Fibroblast of lung (primary cell): ENCODE data around the gene CISD3. TPM values are rescaled to one million over a fixed set of nuclear protein-coding genes. Genes with fewer than 3 reads are reported as not detected.

Experiments used
- DNase-seq, 2 donors: peaks; one replicate each; pipeline versions ENCODE4 v3.0.0 to v3.0.0-alpha.2; 2010; ENCODE audit warnings: low read depth in 2 of 2
- H2AFZ ChIP-seq: 2 replicates; pipeline ENCODE4 v1.5.1; 2012; ENCODE audit warnings: low read length, control low read depth, inconsistent platforms
- H3K27ac ChIP-seq: 2 replicates; pipeline ENCODE4 v1.5.1; 2011; ENCODE audit warnings: low read length, control low read depth; ENCODE audit not compliant: insufficient read depth
- H3K27me3 ChIP-seq: 2 replicates; pipeline ENCODE4 v1.5.1; 2011; ENCODE audit warnings: mild to moderate bottlenecking, low read length; ENCODE audit not compliant: control insufficient read depth, insufficient read depth
- H3K36me3 ChIP-seq: 2 replicates; pipeline ENCODE4 v1.5.1; 2011; ENCODE audit warnings: low read length; ENCODE audit not compliant: control insufficient read depth, insufficient read depth
- H3K4me1 ChIP-seq: 2 replicates; pipeline ENCODE4 v1.5.1; 2011; ENCODE audit warnings: low read length; ENCODE audit not compliant: control insufficient read depth, insufficient read depth; ENCODE audit errors: extremely low read depth
- H3K4me2 ChIP-seq: 2 replicates; pipeline ENCODE4 v1.5.1; 2011; ENCODE audit warnings: low read length, control low read depth; ENCODE audit not compliant: insufficient read depth; ENCODE audit errors: extremely low read depth
- H3K4me3 ChIP-seq, 4 experiments: fragments of 200-600 bp in 1 of 4; sonication (generic) in 1 of 4; replicated peaks in 1 of 4; 2 replicates each; pipeline ENCODE4 v1.5.1; 2011 to 2016; ENCODE audit warnings: low read length in 4 of 4, low read depth in 3 of 4, mild to moderate bottlenecking in 3 of 4, control low read depth in 2 of 4, inconsistent platforms in 1 of 4, mixed read lengths in 1 of 4; ENCODE audit not compliant: insufficient read depth in 1 of 4; ENCODE audit errors: control extremely low read depth in 1 of 4
- H3K79me2 ChIP-seq: 2 replicates; pipeline ENCODE4 v1.5.1; 2012; ENCODE audit warnings: mild to moderate bottlenecking, low read length, inconsistent platforms; ENCODE audit not compliant: control insufficient read depth, insufficient read depth
- H3K9ac ChIP-seq: 2 replicates; pipeline ENCODE4 v1.5.1; 2011; ENCODE audit warnings: mild to moderate bottlenecking, low read length, control low read depth; ENCODE audit not compliant: insufficient read depth
- H3K9me3 ChIP-seq: 2 replicates; pipeline ENCODE4 v1.5.1; 2012; ENCODE audit warnings: low read depth, low read length; ENCODE audit not compliant: control insufficient read depth, insufficient read depth
- H4K20me1 ChIP-seq: 2 replicates; pipeline ENCODE4 v1.5.1; 2011; ENCODE audit warnings: low read length; ENCODE audit not compliant: control insufficient read depth, insufficient read depth; ENCODE audit errors: extremely low read depth
- CTCF ChIP-seq, 2 donors: IDR thresholded peaks in 1 of 2; conservative IDR thresholded peaks in 1 of 2; 1 replicate in 1 of 2; 2 replicates in 1 of 2; pipeline ENCODE4 v1.5.1; 2011 to 2012; ENCODE audit warnings: low read length in 2 of 2, control low read depth in 1 of 2, inconsistent platforms in 1 of 2, low read depth in 1 of 2, mild to moderate bottlenecking in 1 of 2
- EZH2 ChIP-seq: IDR thresholded peaks from 2 replicates; pipeline ENCODE4 v1.5.1; 2012; ENCODE audit warnings: low read length, control low read depth, mild to moderate bottlenecking; ENCODE audit errors: missing control alignments
- polyA plus RNA-seq, 2 donors: library from polyadenylated mRNA; depleted of rRNA in 1 of 2; stranded (reverse) in 1 of 2; unstranded in 1 of 2; fragments of >200 nt; gene quantifications; 2 replicates each; pipeline ENCODE4 v1.2.1, GENCODE V29; 2011 to 2012; ENCODE audit warnings: missing spikeins in 1 of 2
- total RNA-seq: library from RNA; depleted of rRNA; stranded (reverse); fragments of >200 nt; gene quantifications from 2 replicates; pipeline ENCODE4 v1.2.1, GENCODE V29; 2014

Gene CISD3
- total and polyA plus RNA-seq, 2 donors (not counting 1 experiment from before 2014, with no cell fraction given), result 4.0 to 5.7 TPM

GRCh38 chr17:38717139-38717745 is 12.9 kb upstream of the CISD3 start:
- DNase-seq, result no peak
- Histone ChIP-seq H3K79me2 (no peaks in the 10 kb centered on the region), H4K20me1 (no peaks in the 10 kb centered on the region), H3K27ac (no peak overlapping the region), H3K9me3 (no peaks in the 10 kb centered on the region), H3K4me3 (no peak overlapping the region), H3K4me1 (no peaks in the 10 kb centered on the region), H3K9ac (no peak overlapping the region), H2AFZ (no peak overlapping the region), H3K36me3 (peaks cover 17% of the 10 kb centered on the region), H3K4me2 (no peak overlapping the region), H3K27me3 (no peaks in the 10 kb centered on the region)
- TF ChIP-seq CTCF (conservative IDR thresholded peaks at IDR 0.05 in 1 of 2, IDR thresholded peaks at IDR 0.05 in 1 of 2; ENCODE audit: low read depth in 1 of 2, low read length in 2 of 2) (no peak), EZH2 (no peak)

- no peak overlapping the region for H3K4me2 ChIP-seq
- no peak for DNase-seq
- H3K4me1 ChIP-seq, result no peaks in the 10 kb centered on the region
- no peak overlapping the region for H2AFZ ChIP-seq
- peaks cover 12% of the 10 kb centered on the region for H3K36me3 ChIP-seq
- no peak overlapping the region for H3K27ac ChIP-seq
- no peak overlapping the region for H3K4me3 ChIP-seq
- no peak overlapping the region for H3K9ac ChIP-seq
- no peaks in the 10 kb centered on the region for H4K20me1 ChIP-seq
- H3K27me3 ChIP-seq, result no peaks in the 10 kb centered on the region
- no peaks in the 10 kb centered on the region for H3K9me3 ChIP-seq
- no peak for TF ChIP-seq EZH2
- TF ChIP-seq CTCF (conservative IDR thresholded peaks at IDR 0.05 in 1 of 2, IDR thresholded peaks at IDR 0.05 in 1 of 2; ENCODE audit: low read depth in 1 of 2, low read length in 2 of 2), result no peak
- H3K79me2 ChIP-seq, result no peaks in the 10 kb centered on the region
These were observed 10.7 kb upstream of the CISD3 start for GRCh38 chr17:38719289-38719942.

- no peak for DNase-seq
- H3K4me1 ChIP-seq, result no peaks in the 10 kb centered on the region
- peaks cover 12% of the 10 kb centered on the region for H3K36me3 ChIP-seq
- no peak overlapping the region for H3K4me2 ChIP-seq
- no peaks in the 10 kb centered on the region for H4K20me1 ChIP-seq
- no peak overlapping the region for H3K27ac ChIP-seq
- H3K9me3 ChIP-seq, result no peaks in the 10 kb centered on the region
- H3K4me3 ChIP-seq, result no peak overlapping the region
- H3K9ac ChIP-seq, result no peak overlapping the region
- H3K27me3 ChIP-seq, result no peaks in the 10 kb centered on the region
- no peaks in the 10 kb centered on the region for H3K79me2 ChIP-seq
- TF ChIP-seq EZH2, result no peak
- TF ChIP-seq CTCF (conservative IDR thresholded peaks at IDR 0.05 in 1 of 2, IDR thresholded peaks at IDR 0.05 in 1 of 2; ENCODE audit: low read depth in 1 of 2, low read length in 2 of 2), result no peak
- H2AFZ ChIP-seq, result no peak overlapping the region
These were observed 10.0 kb upstream of the CISD3 start for GRCh38 chr17:38719943-38720641.
